ENCODE results near the gene INCA1. TPM values are rescaled to one million over a fixed set of nuclear protein-coding genes. Genes with fewer than 3 reads are reported as not detected.
A peak's percentile ranks its signal among the peaks of the same experiment; 100 is the strongest.

Gene INCA1
- polyA plus RNA-seq, 1 experiment = 1.3 TPM

GRCh38 chr17:4982305-4982704 is 15.0 kb downstream of the INCA1 start:
- CTCF ChIA-PET = no interaction called here
- POLR2A ChIA-PET = no interaction called here
- no peak for DNase-seq (ENCODE audit: low read depth)
- H3K36me3 ChIP-seq (ENCODE audit: control insufficient read depth, insufficient read depth, low read length) = peaks cover 17% of the 10 kb centered on the region
- H3K27me3 ChIP-seq (ENCODE audit: control insufficient read depth, insufficient read depth, low read length) = no peaks in the 10 kb centered on the region
- no peak overlapping the region for H3K4me3 ChIP-seq (ENCODE audit: low read depth, low read length)
- TF ChIP-seq CTCF (IDR thresholded peaks at IDR 0.05; ENCODE audit: insufficient read depth, low read depth, low read length) = no peak

GRCh38 chr17:4980644-4981216 is 16.6 kb downstream of the INCA1 start:
- peak; percentile 66 for TF ChIP-seq CTCF (IDR thresholded peaks at IDR 0.05; ENCODE audit: insufficient read depth, low read depth, low read length)
- no peak for DNase-seq (ENCODE audit: low read depth)
- ChIA-PET CTCF (interaction anchor here (0.6 to 2.7 kb wide), 16 partner anchors 8 to 412 kb away, joined by 3 to 40 read pairs (median 4); partner anchors contain the start of genes INCA1, KIF1C, RNF167 and SLC25A11), POLR2A (no interaction called here)
- Histone ChIP-seq H3K36me3 (ENCODE audit: control insufficient read depth, insufficient read depth, low read length) (peaks cover 20% of the 10 kb centered on the region), H3K4me3 (ENCODE audit: low read depth, low read length) (no peak overlapping the region), H3K27me3 (ENCODE audit: control insufficient read depth, insufficient read depth, low read length) (no peaks in the 10 kb centered on the region)

- TF ChIP-seq CTCF (IDR thresholded peaks at IDR 0.05; ENCODE audit: insufficient read depth, low read depth, low read length) = no peak
- ChIA-PET CTCF (interaction anchor here (0.8 kb wide), 1 partner anchor 8 kb away, joined by 3 read pairs; no protein-coding TSS in a partner anchor), POLR2A (no interaction called here)
- H3K36me3 ChIP-seq (ENCODE audit: control insufficient read depth, insufficient read depth, low read length) = peaks cover 22% of the 10 kb centered on the region
- DNase-seq (ENCODE audit: low read depth) = no peak
- no peak overlapping the region for H3K4me3 ChIP-seq (ENCODE audit: low read depth, low read length)
- H3K27me3 ChIP-seq (ENCODE audit: control insufficient read depth, insufficient read depth, low read length) = no peaks in the 10 kb centered on the region
These were observed 18.6 kb downstream of the INCA1 start for GRCh38 chr17:4978726-4979125.

GRCh38 chr17:4974115-4974670 is 23.1 kb downstream of the INCA1 start:
- Histone ChIP-seq H3K36me3 (ENCODE audit: control insufficient read depth, insufficient read depth, low read length) (peaks cover 26% of the 10 kb centered on the region), H3K4me3 (ENCODE audit: low read depth, low read length) (no peak overlapping the region), H3K27me3 (ENCODE audit: control insufficient read depth, insufficient read depth, low read length) (no peaks in the 10 kb centered on the region)
- CTCF ChIA-PET = interaction anchor here (1.0 to 1.5 kb wide), 3 partner anchors 34 to 65 kb away, joined by 3 read pairs; partner anchors contain the start of genes RNF167 and SLC25A11
- POLR2A ChIA-PET = no interaction called here
- TF ChIP-seq CTCF (IDR thresholded peaks at IDR 0.05; ENCODE audit: insufficient read depth, low read depth, low read length) = no peak
- DNase-seq (ENCODE audit: low read depth) = no peak

GRCh38 chr17:4973256-4974114 is 23.8 kb downstream of the INCA1 start:
- no peak for TF ChIP-seq CTCF (IDR thresholded peaks at IDR 0.05; ENCODE audit: insufficient read depth, low read depth, low read length)
- POLR2A ChIA-PET = no interaction called here
- CTCF ChIA-PET = interaction anchor here (1.0 to 1.2 kb wide), 2 partner anchors 13 to 33 kb away, joined by 3 to 4 read pairs; partner anchors contain the start of genes RNF167 and SLC25A11
- peaks cover 22% of the 10 kb centered on the region for H3K36me3 ChIP-seq (ENCODE audit: control insufficient read depth, insufficient read depth, low read length)
- H3K27me3 ChIP-seq (ENCODE audit: control insufficient read depth, insufficient read depth, low read length) = no peaks in the 10 kb centered on the region
- H3K4me3 ChIP-seq (ENCODE audit: low read depth, low read length) = no peak overlapping the region
- no peak for DNase-seq (ENCODE audit: low read depth)
